Caco-2 (cell line): ENCODE measurements around the gene AVEN. TPM values are rescaled to one million over a fixed set of nuclear protein-coding genes. Genes with fewer than 3 reads are reported as not detected.
"Not testable (repeated sequence)": the region's sequence is repeated elsewhere in the genome, so short reads cannot be mapped to it uniquely, and the experiment has no call there.

Experiments
- BruUV-seq: library from RNA; stranded (reverse); fragments of 400-500 nt; replicated peaks from 2 replicates; lab custom pipeline; 2021; lab: Mats Ljungman, UMichigan
- CTCF ChIA-PET: fragments of 300-600 bp; sonication (Branson Sonifier 250); formaldehyde crosslinking; loops from one replicate; lab custom pipeline; 2022; ENCODE audit warnings: antibody characterized with exemption; lab: Charles Lee
- POLR2A ChIA-PET: fragments of 300-600 bp; sonication (Branson Sonifier 250); formaldehyde crosslinking; loops from one replicate; lab custom pipeline; 2022; ENCODE audit warnings: antibody characterized with exemption; lab: Charles Lee
- DNase-seq, 2 experiments: peaks; one replicate each; pipeline versions ENCODE4 v3.0.0 to v3.0.0-alpha.2; 2020 to 2022
- H3K27me3 ChIP-seq: replicated peaks from 2 replicates; pipeline ENCODE4 v1.6.0; 2011; ENCODE audit warnings: low read length; ENCODE audit not compliant: control insufficient read depth, insufficient read depth
- H3K36me3 ChIP-seq: 2 replicates; pipeline ENCODE4 v1.5.1; 2011; ENCODE audit warnings: low read length; ENCODE audit not compliant: control insufficient read depth, insufficient read depth
- H3K4me1 ChIP-seq: fragments of 250-450 bp; sonication (Bioruptor Pico); 2 replicates; pipeline ENCODE4 v1.5.1; 2020; ENCODE audit warnings: mild to moderate bottlenecking
- H3K4me3 ChIP-seq: 2 replicates; pipeline ENCODE4 v1.5.1; 2011; ENCODE audit warnings: low read depth, mild to moderate bottlenecking, control low read depth, low read length
- H3K9me3 ChIP-seq: fragments of 250-450 bp; sonication (Bioruptor Pico); 2 replicates; pipeline ENCODE4 v1.5.1; 2020; ENCODE audit warnings: mild to moderate bottlenecking, moderate library complexity
- H3K27ac Mint-ChIP-seq: one replicate; pipeline ENCODE4 v1.8.0; 2022; ENCODE audit warnings: mixed read lengths; ENCODE audit not compliant: unreplicated experiment
- H3K27me3 Mint-ChIP-seq: one replicate; pipeline ENCODE4 v1.8.0; 2022; ENCODE audit warnings: mixed read lengths; ENCODE audit not compliant: insufficient read depth, unreplicated experiment
- H3K36me3 Mint-ChIP-seq: one replicate; pipeline ENCODE4 v1.8.0; 2022; ENCODE audit warnings: mild to moderate bottlenecking, mixed read lengths; ENCODE audit not compliant: insufficient read depth, unreplicated experiment
- H3K4me1 Mint-ChIP-seq: one replicate; pipeline ENCODE4 v1.8.0; 2022; ENCODE audit warnings: low read depth, mixed read lengths; ENCODE audit not compliant: unreplicated experiment
- H3K4me3 Mint-ChIP-seq: one replicate; pipeline ENCODE4 v1.8.0; 2022; ENCODE audit warnings: mild to moderate bottlenecking, moderate library complexity, mixed read lengths; ENCODE audit not compliant: unreplicated experiment
- H3K9me3 Mint-ChIP-seq: one replicate; pipeline ENCODE4 v1.8.0; 2022; ENCODE audit warnings: mixed read lengths; ENCODE audit not compliant: unreplicated experiment
- CTCF ChIP-seq, 2 experiments: fragments of 200-600 bp in 1 of 2; IDR thresholded peaks; 1 replicate in 1 of 2; 2 replicates in 1 of 2; pipeline versions ENCODE4 v1.5.1 to v1.8.0; 2011 to 2022; ENCODE audit warnings: antibody characterized with exemption in 1 of 2, control low read depth in 1 of 2, inconsistent platforms in 1 of 2, low read depth in 1 of 2, low read length in 1 of 2, mild to moderate bottlenecking in 1 of 2, moderate library complexity in 1 of 2; ENCODE audit not compliant: insufficient read depth in 1 of 2, severe bottlenecking in 1 of 2, unreplicated experiment in 1 of 2
- intact Hi-C: fragments of 100-400 bp; cut with micrococcal nuclease; formaldehyde crosslinking; loops from one replicate; pipeline ENCODE4 v1.10.0; 2022; ENCODE audit not compliant: unreplicated experiment
- total RNA-seq: library from RNA; stranded (reverse); gene quantifications from 2 replicates; pipeline ENCODE4 v1.2.3, GENCODE V29; 2022

AVEN gene
- total RNA-seq, 1 experiment from 2014 or later = 8.7 TPM

- POLR2A ChIA-PET = no interaction called here
- no peak overlapping the region for H3K4me3 Mint-ChIP-seq
- no peaks in the 10 kb centered on the region for H3K9me3 Mint-ChIP-seq
Observed at GRCh38 chr15:34019369-34019990, 19.5 kb downstream of the AVEN start.

GRCh38 chr15:34018738-34019137 is 20.3 kb downstream of the AVEN start:
- DNase-seq, POLR2A ChIA-PET, H3K36me3 ChIP-seq, H3K27me3 ChIP-seq, H3K9me3 Mint-ChIP-seq, intact Hi-C loops, CTCF ChIA-PET, H3K4me3 Mint-ChIP-seq, H3K4me3 ChIP-seq, H3K9me3 ChIP-seq, H3K27me3 Mint-ChIP-seq, H3K4me1 Mint-ChIP-seq, BruUV-seq, H3K4me1 ChIP-seq, H3K27ac Mint-ChIP-seq, H3K36me3 Mint-ChIP-seq: not testable (repeated sequence)

More at GRCh38 chr15:34019369-34019990, 19.5 kb downstream of the AVEN start:
- DNase-seq = no peak
- TF ChIP-seq CTCF (IDR thresholded peaks at IDR 0.05; ENCODE audit: insufficient read depth in 1 of 2, low read depth in 1 of 2, low read length in 1 of 2, severe bottlenecking in 1 of 2, unreplicated experiment in 1 of 2) = no peak
- CTCF ChIA-PET = no interaction called here
- H3K27ac Mint-ChIP-seq = no peak overlapping the region
- no TSS peak for BruUV-seq
- H3K4me1 Mint-ChIP-seq = no peaks in the 10 kb centered on the region
- Histone ChIP-seq H3K36me3 (no peaks in the 10 kb centered on the region), H3K27me3 (no peaks in the 10 kb centered on the region), H3K9me3 (no peaks in the 10 kb centered on the region), H3K4me3 (no peak overlapping the region), H3K4me1 (no peaks in the 10 kb centered on the region)
- intact Hi-C loops = no loop called here
- H3K27me3 Mint-ChIP-seq = no peaks in the 10 kb centered on the region
- H3K36me3 Mint-ChIP-seq = no peaks in the 10 kb centered on the region

- BruUV-seq = no TSS peak
- ChIA-PET CTCF (no interaction called here), POLR2A (no interaction called here)
- Mint-ChIP-seq H3K27me3 (no peaks in the 10 kb centered on the region), H3K36me3 (no peaks in the 10 kb centered on the region), H3K4me1 (no peaks in the 10 kb centered on the region), H3K27ac (no peak overlapping the region), H3K9me3 (no peaks in the 10 kb centered on the region), H3K4me3 (no peak overlapping the region)
- intact Hi-C loops = no loop called here
- no peaks in the 10 kb centered on the region for H3K27me3 ChIP-seq
- TF ChIP-seq CTCF (IDR thresholded peaks at IDR 0.05; ENCODE audit: insufficient read depth in 1 of 2, low read depth in 1 of 2, low read length in 1 of 2, severe bottlenecking in 1 of 2, unreplicated experiment in 1 of 2) = no peak
- no peaks in the 10 kb centered on the region for H3K9me3 ChIP-seq
- H3K4me3 ChIP-seq = no peak overlapping the region
- no peaks in the 10 kb centered on the region for H3K36me3 ChIP-seq
- H3K4me1 ChIP-seq = no peaks in the 10 kb centered on the region
- DNase-seq = no peak
Observed at GRCh38 chr15:34018021-34018645, 20.9 kb downstream of the AVEN start.
